Activated B cell treated with CpG ODN at 0.5 μM for 24 hours (primary cell): ENCODE results near the gene LBHD1. TPM values are rescaled to one million over a fixed set of nuclear protein-coding genes. Genes with fewer than 3 reads are reported as not detected.

Experiments used
- ATAC-seq: fragments of 200-7000 bp; cut with Tn5 transposase; one replicate; pipeline ENCODE4 v1.10.0; 2021; ENCODE audit warnings: low read depth, mild to moderate bottlenecking, moderate library complexity
- CTCF ChIA-PET: fragments of 350-600 bp; sonication (Branson Sonifier 250); formaldehyde crosslinking; loops from one replicate; lab custom pipeline; 2021; ENCODE audit warnings: antibody characterized with exemption; lab: Charles Lee
- POLR2A ChIA-PET: fragments of 350-600 bp; sonication (Branson Sonifier 250); formaldehyde crosslinking; loops from one replicate; lab custom pipeline; 2021; ENCODE audit warnings: antibody characterized with exemption; lab: Charles Lee
- DNase-seq: peaks from one replicate; pipeline ENCODE4 v3.0.0; 2022
- H3K27ac Mint-ChIP-seq: one replicate; pipeline ENCODE4 v1.8.0; 2020; ENCODE audit warnings: mixed read lengths
- H3K27me3 Mint-ChIP-seq: one replicate; pipeline ENCODE4 v1.8.0; 2021; ENCODE audit warnings: mixed read lengths
- H3K36me3 Mint-ChIP-seq: one replicate; pipeline ENCODE4 v1.8.0; 2021; ENCODE audit warnings: low read depth, mixed read lengths
- H3K4me1 Mint-ChIP-seq: one replicate; pipeline ENCODE4 v1.8.0; 2021; ENCODE audit warnings: mixed read lengths
- H3K4me3 Mint-ChIP-seq: one replicate; pipeline ENCODE4 v1.8.0; 2020; ENCODE audit warnings: mild to moderate bottlenecking, mixed read lengths
- H3K9me3 Mint-ChIP-seq: one replicate; pipeline ENCODE4 v1.8.0; 2020; ENCODE audit warnings: mixed read lengths
- CTCF ChIP-seq: fragments of 200-600 bp; IDR thresholded peaks from one replicate; pipeline ENCODE4 v1.8.0; 2022; ENCODE audit warnings: antibody characterized with exemption, mild to moderate bottlenecking
- intact Hi-C: fragments of 100-400 bp; cut with micrococcal nuclease; formaldehyde crosslinking; loops from one replicate; pipeline ENCODE4 v1.15.1; 2024
- total RNA-seq: library from RNA; stranded (reverse); gene quantifications from 2 replicates; pipeline ENCODE4 v1.2.3, GENCODE V29; 2022

LBHD1 gene
- total RNA-seq, 1 donor from 2014 or later, result 24.9 TPM

- Mint-ChIP-seq H3K27me3 (no peaks in the 10 kb centered on the region), H3K4me3 (peak overlapping the region; percentile 97), H3K4me1 (peaks cover 56% of the 10 kb centered on the region), H3K36me3 (peaks cover 45% of the 10 kb centered on the region), H3K9me3 (no peaks in the 10 kb centered on the region), H3K27ac (peak overlapping the region; percentile 88)
- no peak for TF ChIP-seq CTCF
- ATAC-seq (no peak), DNase-seq (no peak)
- intact Hi-C loops, result no loop called here
- POLR2A ChIA-PET, result interaction anchor here (0.5 to 12.8 kb wide), 28 partner anchors 11 to 727 kb away, joined by 3 to 400 read pairs (median 18); partner anchors contain the start of genes B3GAT3, BSCL2, EEF1G and GANAB
- CTCF ChIA-PET, result interaction anchor here (1.5 kb wide), 1 partner anchor 28 kb away, joined by 6 read pairs; no protein-coding TSS in a partner anchor
Measured at GRCh38 chr11:62666259-62666926, 5.7 kb downstream of the LBHD1 start.

GRCh38 chr11:62665599-62666258, 6.3 kb downstream of the LBHD1 start:
- Mint-ChIP-seq H3K9me3 (no peaks in the 10 kb centered on the region), H3K27me3 (no peaks in the 10 kb centered on the region), H3K36me3 (peaks cover 45% of the 10 kb centered on the region), H3K4me1 (peaks cover 49% of the 10 kb centered on the region), H3K4me3 (peak overlapping the region; percentile 97), H3K27ac (peak overlapping the region; percentile 88)
- peak; percentile 33 for ATAC-seq
- ChIA-PET CTCF (interaction anchor here (0.8 to 2.1 kb wide), 10 partner anchors 10 to 241 kb away, joined by 3 to 12 read pairs (median 4); partner anchors contain the start of genes INTS5, SLC3A2 and TUT1), POLR2A (interaction anchor here (0.5 to 12.8 kb wide), 54 partner anchors 12 to 1652 kb away, joined by 3 to 400 read pairs (median 6); partner anchors contain the start of genes B3GAT3, BSCL2, EEF1G and EML3)
- TF ChIP-seq CTCF, result no peak
- no peak for DNase-seq
- intact Hi-C loops, result loop anchor here (1.0 to 2.0 kb wide), 9 partner anchors 12 to 216 kb away; partner anchors contain the start of genes EML3, GANAB, INTS5 and TMEM179B

GRCh38 chr11:62665075-62665598, 6.9 kb downstream of the LBHD1 start, which contains the start of the genes C11orf98 and CSKMT:
C11orf98 (minus strand) TSS chr11:62665210; CDS start chr11:62665169, 41 bp downstream.
CSKMT (plus strand) TSS chr11:62665312; CDS start chr11:62665880, 568 bp downstream.
- Mint-ChIP-seq H3K36me3 (peaks cover 48% of the 10 kb centered on the region), H3K9me3 (no peaks in the 10 kb centered on the region), H3K4me1 (peaks cover 45% of the 10 kb centered on the region), H3K4me3 (peak within 1 kb of the TSS; percentile 97), H3K27ac (peak within 1 kb of the TSS; percentile 88), H3K27me3 (no peaks in the 10 kb centered on the region)
- ATAC-seq, result peak; percentile 89
- intact Hi-C loops, result loop anchor here (1.0 to 2.0 kb wide), 9 partner anchors 12 to 216 kb away; partner anchors contain the start of genes EML3, GANAB, INTS5 and TMEM179B
- no peak for TF ChIP-seq CTCF
- ChIA-PET CTCF (interaction anchor here (0.8 to 2.1 kb wide), 11 partner anchors 10 to 241 kb away, joined by 3 to 12 read pairs (median 4); partner anchors contain the start of genes INTS5, SLC3A2 and TUT1), POLR2A (interaction anchor here (0.7 to 12.8 kb wide), 58 partner anchors 11 to 1653 kb away, joined by 3 to 400 read pairs (median 6); partner anchors contain the start of genes B3GAT3, BSCL2, COX8A and EEF1G)
- peak; percentile 95 for DNase-seq

GRCh38 chr11:62664405-62665074, 7.5 kb downstream of the LBHD1 start:
- H3K4me3 Mint-ChIP-seq, result peak overlapping the region; percentile 97
- peak; percentile 43 for ATAC-seq
- intact Hi-C loops, result loop anchor here (1.0 to 2.0 kb wide), 9 partner anchors 11 to 217 kb away; partner anchors contain the start of genes EML3, GANAB, INTS5 and TMEM179B
- peaks cover 48% of the 10 kb centered on the region for H3K36me3 Mint-ChIP-seq
- H3K9me3 Mint-ChIP-seq, result no peaks in the 10 kb centered on the region
- no peak for DNase-seq
- H3K4me1 Mint-ChIP-seq, result peaks cover 40% of the 10 kb centered on the region
- peak overlapping the region; percentile 88 for H3K27ac Mint-ChIP-seq
- CTCF ChIA-PET, result interaction anchor here (0.8 to 2.1 kb wide), 11 partner anchors 10 to 240 kb away, joined by 3 to 12 read pairs (median 4); partner anchors contain the start of genes INTS5, SLC3A2 and TUT1
- POLR2A ChIA-PET, result interaction anchor here (0.6 to 12.8 kb wide), 55 partner anchors 11 to 1653 kb away, joined by 3 to 400 read pairs (median 7); partner anchors contain the start of genes B3GAT3, BSCL2, COX8A and EEF1G
- TF ChIP-seq CTCF, result no peak
- H3K27me3 Mint-ChIP-seq, result no peaks in the 10 kb centered on the region
